ACC112 (cell line): ENCODE measurements around the gene PJVK.
A peak's percentile ranks its signal among the peaks of the same experiment; 100 is the strongest.
"Not testable (repeated sequence)": the region's sequence is repeated elsewhere in the genome, so short reads cannot be mapped to it uniquely, and the experiment has no call there.

Source experiments
- H2AFZ ChIP-seq: fragments of 200-600 bp; sonication (generic); one replicate; pipeline ENCODE4 v1.6.0; 2017; ENCODE audit warnings: antibody characterized with exemption, low read length; ENCODE audit not compliant: unreplicated experiment
- H3K27ac ChIP-seq: fragments of 200-600 bp; sonication (generic); 2 replicates; pipeline ENCODE4 v1.5.1; 2014; ENCODE audit warnings: low read depth, mild to moderate bottlenecking, antibody characterized with exemption, low read length, moderate library complexity
- H3K27me3 ChIP-seq: fragments of 200-600 bp; sonication (generic); 2 replicates; pipeline ENCODE4 v1.6.1; 2014; ENCODE audit warnings: mild to moderate bottlenecking, antibody characterized with exemption, low read length, moderate library complexity, mixed read lengths; ENCODE audit not compliant: insufficient read depth
- H3K36me3 ChIP-seq: fragments of 200-600 bp; sonication (generic); 2 replicates; pipeline ENCODE4 v1.6.1; 2016; ENCODE audit warnings: mild to moderate bottlenecking, antibody characterized with exemption, low read length, moderate library complexity, mixed read lengths; ENCODE audit not compliant: insufficient read depth
- H3K4me1 ChIP-seq: fragments of 200-600 bp; sonication (generic); one replicate; pipeline ENCODE4 v1.6.1; 2016; ENCODE audit warnings: low read length, mixed read lengths; ENCODE audit not compliant: insufficient read depth, unreplicated experiment, control insufficient read depth
- H3K4me3 ChIP-seq: fragments of 200-600 bp; sonication (generic); 2 replicates; pipeline ENCODE4 v1.5.1; 2014; ENCODE audit warnings: mild to moderate bottlenecking, low read depth, low read length
- H3K79me2 ChIP-seq: fragments of 200-600 bp; sonication (generic); one replicate; pipeline ENCODE4 v1.6.0; 2016; ENCODE audit warnings: low read length; ENCODE audit not compliant: control insufficient read depth, unreplicated experiment, insufficient read depth

Gene PJVK

DNA sequence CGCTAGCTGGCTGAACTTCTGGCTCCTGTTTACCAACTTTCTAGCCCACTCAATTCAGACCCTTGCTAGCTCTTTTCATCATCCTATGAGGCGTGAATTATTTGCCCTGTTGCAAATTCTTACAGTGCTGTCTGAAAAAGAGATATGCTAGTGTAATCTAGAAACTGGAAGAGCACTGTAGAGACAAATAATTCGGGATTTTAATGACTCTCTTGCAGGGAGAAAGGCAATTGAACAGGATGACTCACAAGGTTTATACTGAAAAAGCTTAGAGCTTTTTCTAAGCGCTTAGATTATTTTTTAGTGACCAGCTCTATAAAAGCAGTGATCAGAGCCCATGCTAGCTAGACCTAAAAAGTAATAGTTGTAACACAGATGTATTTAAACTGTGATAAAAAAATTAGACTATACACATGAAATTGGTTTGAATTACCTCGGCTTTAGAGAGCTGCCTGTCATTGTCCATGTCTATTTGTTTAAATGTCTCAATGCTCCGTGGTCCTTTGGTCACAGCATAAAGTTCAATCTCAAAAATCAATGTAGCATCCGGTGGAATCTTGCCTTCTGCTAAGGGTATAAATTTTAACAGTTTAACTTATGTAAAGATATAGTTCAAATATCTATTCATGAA is 18.2 kb downstream of the PJVK start:
- Histone ChIP-seq H3K27me3 (no peaks in the 10 kb centered on the region), H3K36me3 (peaks cover 4% of the 10 kb centered on the region), H3K4me1 (no peaks in the 10 kb centered on the region), H3K4me3 (no peak overlapping the region), H3K27ac (no peak overlapping the region), H3K79me2 (no peaks in the 10 kb centered on the region), H2AFZ (no peak overlapping the region)

DNA sequence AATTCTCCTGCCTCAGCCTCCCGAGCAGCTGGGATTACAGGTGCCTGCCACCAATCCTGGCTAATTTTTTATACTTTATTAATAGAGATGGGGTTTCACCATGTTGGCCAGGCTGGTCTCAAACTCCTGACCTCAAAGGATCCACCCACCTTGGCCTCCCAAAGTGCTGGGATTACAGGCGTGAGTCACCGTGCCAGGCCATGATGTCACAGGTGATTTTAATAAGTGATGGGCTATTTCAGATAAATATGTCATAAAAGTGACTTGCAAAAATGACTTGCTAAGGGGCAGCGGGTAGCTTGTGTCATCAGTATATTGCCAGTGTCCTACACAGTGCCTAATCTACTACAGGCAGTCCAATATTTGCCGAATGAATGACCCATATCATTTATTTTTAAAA is 20.1 kb downstream of the PJVK start:
- not testable (repeated sequence) for H3K4me1 ChIP-seq, H3K4me3 ChIP-seq, H3K36me3 ChIP-seq, H3K27ac ChIP-seq, H2AFZ ChIP-seq, H3K79me2 ChIP-seq, H3K27me3 ChIP-seq

- Histone ChIP-seq H2AFZ (no peak overlapping the region), H3K4me3 (no peak overlapping the region), H3K4me1 (peaks cover 4% of the 10 kb centered on the region), H3K79me2 (peaks cover 8% of the 10 kb centered on the region), H3K27me3 (no peaks in the 10 kb centered on the region), H3K36me3 (no peaks in the 10 kb centered on the region), H3K27ac (no peak overlapping the region)
Observed at GRCh38 chr2:178473373-178473772, 22.2 kb downstream of the PJVK start.

- Histone ChIP-seq H3K27ac (no peak overlapping the region), H2AFZ (no peak overlapping the region), H3K36me3 (no peaks in the 10 kb centered on the region), H3K79me2 (peaks cover 8% of the 10 kb centered on the region), H3K27me3 (no peaks in the 10 kb centered on the region), H3K4me3 (no peak overlapping the region), H3K4me1 (peaks cover 4% of the 10 kb centered on the region)
Observed at GRCh38 chr2:178473931-178474330, 22.8 kb downstream of the PJVK start.

GRCh38 chr2:178474560-178474959 is 23.4 kb downstream of the PJVK start:
- no peak overlapping the region for H2AFZ ChIP-seq
- no peak overlapping the region for H3K27ac ChIP-seq
- no peaks in the 10 kb centered on the region for H3K36me3 ChIP-seq
- H3K27me3 ChIP-seq, result no peaks in the 10 kb centered on the region
- peaks cover 8% of the 10 kb centered on the region for H3K79me2 ChIP-seq
- no peak overlapping the region for H3K4me3 ChIP-seq
- peaks cover 9% of the 10 kb centered on the region for H3K4me1 ChIP-seq

- Histone ChIP-seq H3K27ac (no peak overlapping the region), H3K36me3 (no peaks in the 10 kb centered on the region), H3K4me3 (no peak overlapping the region), H3K27me3 (no peaks in the 10 kb centered on the region), H2AFZ (no peak overlapping the region), H3K79me2 (peaks cover 18% of the 10 kb centered on the region), H3K4me1 (peaks cover 13% of the 10 kb centered on the region)
Observed at GRCh38 chr2:178476477-178476876, 25.3 kb downstream of the PJVK start.

DNA sequence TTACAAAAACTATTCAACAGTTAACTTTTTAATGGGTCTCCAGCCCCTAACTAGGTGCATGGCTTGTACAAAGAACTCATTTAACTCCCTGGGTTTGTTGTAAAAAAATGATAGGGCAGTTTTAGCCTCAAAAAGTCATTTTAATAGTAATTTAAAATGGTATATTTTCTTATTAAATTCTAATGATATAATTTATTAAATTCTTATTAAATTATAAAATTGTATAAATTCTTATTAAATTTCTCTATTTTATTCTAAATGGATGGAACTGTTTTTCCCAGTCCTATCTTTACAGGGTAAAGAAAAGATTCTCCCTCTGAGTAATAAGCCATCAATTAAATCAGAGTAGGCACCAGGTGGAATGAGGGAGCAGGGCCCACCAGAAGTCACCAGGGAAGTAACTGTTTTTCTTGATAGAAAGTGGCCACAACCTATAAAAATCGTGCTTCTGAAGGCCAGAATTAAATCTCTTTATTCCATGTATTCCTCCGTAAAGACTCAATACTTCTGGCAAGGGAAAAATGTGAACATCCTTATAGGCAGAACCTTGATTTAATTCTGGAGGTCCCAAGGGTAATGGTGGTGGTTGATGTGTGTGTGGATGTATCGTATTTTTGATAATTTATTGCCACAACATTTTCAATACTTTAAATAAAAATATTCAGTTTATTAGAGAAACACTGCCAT is 26.4 kb downstream of the PJVK start:
- H3K27ac ChIP-seq, result 0 out of 2 replicates have a peak overlapping the region, but pooled peaks have one; percentile 75
- no peaks in the 10 kb centered on the region for H3K27me3 ChIP-seq
- peaks cover 23% of the 10 kb centered on the region for H3K4me1 ChIP-seq
- H3K4me3 ChIP-seq, result peak overlapping the region; percentile 89
- peaks cover 29% of the 10 kb centered on the region for H3K79me2 ChIP-seq
- H3K36me3 ChIP-seq, result no peaks in the 10 kb centered on the region
- peak overlapping the region; percentile 92 for H2AFZ ChIP-seq

DNA sequence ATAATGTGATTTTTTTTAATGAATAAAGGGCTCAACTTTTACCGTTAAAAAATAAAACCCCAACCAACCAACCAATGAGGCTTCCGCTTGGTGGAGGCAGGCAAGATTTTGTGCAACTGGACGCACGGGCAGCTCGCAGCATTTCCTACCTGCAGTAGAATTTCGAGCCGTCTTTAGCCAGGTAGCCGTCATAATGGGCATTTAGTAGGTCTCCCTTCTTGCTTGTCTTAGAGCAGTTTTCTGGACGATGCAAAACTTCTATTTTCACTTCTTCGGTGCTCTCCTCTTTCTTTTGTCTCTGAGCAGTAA is 26.9 kb downstream of the PJVK start:
- H3K27ac ChIP-seq, result peak overlapping the region; percentile 75
- H3K4me1 ChIP-seq, result peaks cover 23% of the 10 kb centered on the region
- peak overlapping the region; percentile 92 for H2AFZ ChIP-seq
- no peaks in the 10 kb centered on the region for H3K27me3 ChIP-seq
- peaks cover 34% of the 10 kb centered on the region for H3K79me2 ChIP-seq
- peak overlapping the region; percentile 89 for H3K4me3 ChIP-seq
- no peaks in the 10 kb centered on the region for H3K36me3 ChIP-seq

GRCh38 chr2:178478439-178479274 is 27.5 kb downstream of the PJVK start, which contains the start of gene FKBP7:
Gene FKBP7 (minus strand): TSS chr2:178478600. CDS start chr2:178478499, 101 bp downstream.
- Histone ChIP-seq H3K4me1 (peaks cover 23% of the 10 kb centered on the region), H2AFZ (peak within 1 kb of the TSS; percentile 92), H3K4me3 (peak within 1 kb of the TSS; percentile 89), H3K36me3 (no peaks in the 10 kb centered on the region), H3K79me2 (peaks cover 37% of the 10 kb centered on the region), H3K27ac (peak within 1 kb of the TSS; percentile 75), H3K27me3 (no peaks in the 10 kb centered on the region)

GRCh38 chr2:178479275-178479616 is 28.1 kb downstream of the PJVK start:
- Histone ChIP-seq H2AFZ (peak overlapping the region; percentile 82), H3K79me2 (peaks cover 42% of the 10 kb centered on the region), H3K36me3 (no peaks in the 10 kb centered on the region), H3K4me3 (peak overlapping the region; percentile 89), H3K27ac (peak overlapping the region; percentile 75), H3K4me1 (peaks cover 28% of the 10 kb centered on the region), H3K27me3 (no peaks in the 10 kb centered on the region)
